A673 (cell line): ENCODE data around the gene CAMSAP1. TPM values are rescaled to one million over a fixed set of nuclear protein-coding genes. Genes with fewer than 3 reads are reported as not detected.

Experiments
- BruUV-seq: library from RNA; stranded (reverse); fragments of 400-500 nt; replicated peaks from 2 replicates; lab custom pipeline; 2021; lab: Mats Ljungman, UMichigan
- CTCF ChIA-PET: fragments of 300-600 bp; sonication (Branson Sonifier 250); formaldehyde crosslinking; loops from one replicate; lab custom pipeline; 2022; ENCODE audit warnings: antibody characterized with exemption; lab: Charles Lee
- POLR2A ChIA-PET: fragments of 300-600 bp; sonication (Branson Sonifier 250); formaldehyde crosslinking; loops from one replicate; lab custom pipeline; 2022; ENCODE audit warnings: antibody characterized with exemption; ENCODE audit not compliant: low non-redundant PET; lab: Charles Lee
- DNase-seq: peaks from one replicate; pipeline ENCODE4 v3.0.0-alpha.2; 2015; ENCODE audit warnings: low spot score
- H3K27ac ChIP-seq: fragments of 200-600 bp; sonication (generic); 2 replicates; pipeline ENCODE4 v1.5.1; 2016; ENCODE audit warnings: mixed run types, low read depth, mild to moderate bottlenecking, mixed read lengths, antibody characterized with exemption, low read length; ENCODE audit not compliant: poor library complexity, severe bottlenecking
- H3K27me3 ChIP-seq: fragments of 200-600 bp; sonication (generic); replicated peaks from 2 replicates; pipeline ENCODE4 v1.6.1; 2017; ENCODE audit warnings: mixed run types, low read depth, mild to moderate bottlenecking, mixed read lengths, antibody characterized with exemption, low read length; ENCODE audit not compliant: insufficient read depth, poor library complexity
- H3K36me3 ChIP-seq: fragments of 200-600 bp; sonication (generic); 2 replicates; pipeline ENCODE4 v1.6.1; 2016; ENCODE audit warnings: mixed run types, mild to moderate bottlenecking, mixed read lengths, antibody characterized with exemption, low read length; ENCODE audit not compliant: insufficient read depth, poor library complexity, severe bottlenecking
- H3K4me1 ChIP-seq: fragments of 200-600 bp; sonication (generic); 2 replicates; pipeline ENCODE4 v1.6.1; 2017; ENCODE audit warnings: mixed run types, mild to moderate bottlenecking, mixed read lengths, antibody characterized with exemption, low read length; ENCODE audit not compliant: insufficient read depth, poor library complexity, severe bottlenecking
- H3K4me3 ChIP-seq: fragments of 200-600 bp; sonication (generic); 2 replicates; pipeline ENCODE4 v1.5.1; 2016; ENCODE audit warnings: low read depth, mixed run types, mild to moderate bottlenecking, mixed read lengths, low read length; ENCODE audit not compliant: poor library complexity, severe bottlenecking
- H3K9me3 ChIP-seq: fragments of 200-600 bp; sonication (generic); 2 replicates; pipeline ENCODE4 v1.6.1; 2016; ENCODE audit warnings: mixed run types, low read depth, mild to moderate bottlenecking, mixed read lengths, antibody characterized with exemption, low read length; ENCODE audit not compliant: poor library complexity, severe bottlenecking
- EZH2 ChIP-seq: fragments of 200-600 bp; sonication (generic); IDR thresholded peaks from 2 replicates; pipeline ENCODE4 v1.6.1; 2017; ENCODE audit warnings: borderline replicate concordance, low read depth, mild to moderate bottlenecking, mixed read lengths, antibody characterized with exemption, low read length; ENCODE audit not compliant: poor library complexity, severe bottlenecking
- intact Hi-C: fragments of 100-400 bp; cut with micrococcal nuclease; formaldehyde crosslinking; loops from one replicate; pipeline ENCODE4 v1.10.0; 2022; ENCODE audit not compliant: unreplicated experiment
- total RNA-seq: library from RNA; stranded (reverse); gene quantifications from 2 replicates; pipeline ENCODE4 v1.2.3, GENCODE V29; 2021
- TF ChIP-seq, protein P1 (sequence below): fragments of 300-800, 200-600 bp; sonication (generic); conservative IDR thresholded peaks from 2 replicates; pipeline ENCODE4 v1.5.1; 2017; ENCODE audit warnings: low read depth, mild to moderate bottlenecking, antibody characterized with exemption, low read length, moderate library complexity, mixed read lengths

CAMSAP1 gene
- total RNA-seq, 1 experiment from 2014 or later, result 52.3 TPM

DNA sequence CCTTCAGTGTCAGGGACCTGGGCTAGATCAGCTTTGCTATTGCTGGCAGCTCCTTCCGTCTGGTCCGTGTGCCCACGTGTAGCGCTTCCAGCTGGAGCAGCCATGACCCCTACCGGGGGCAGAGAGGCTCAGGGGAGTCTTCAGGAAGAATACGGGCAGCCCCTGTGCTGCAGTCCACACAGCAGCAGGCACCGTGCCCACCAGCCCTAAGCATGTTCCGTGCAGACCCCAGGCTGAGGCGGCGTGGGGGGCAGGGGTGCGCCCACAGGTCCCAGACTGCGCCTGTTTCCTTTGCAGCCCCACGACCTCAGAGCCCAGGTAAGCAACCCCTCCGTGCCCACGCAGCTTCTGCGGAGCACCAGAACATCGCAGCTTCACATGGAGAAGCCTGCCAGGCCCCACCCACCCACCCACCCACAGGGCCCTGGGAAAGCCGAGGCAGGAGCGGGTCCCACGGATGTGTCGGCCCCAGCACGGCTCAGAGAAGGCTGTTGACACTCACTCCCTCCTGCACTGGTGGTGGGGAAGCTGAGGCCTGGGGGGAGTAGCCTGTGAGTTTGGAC is 122.3 kb downstream of the CAMSAP1 start:
- Histone ChIP-seq H3K36me3 (no peaks in the 10 kb centered on the region), H3K9me3 (no peaks in the 10 kb centered on the region), H3K4me3 (no peak overlapping the region), H3K27ac (no peak overlapping the region), H3K4me1 (no peaks in the 10 kb centered on the region), H3K27me3 (no peaks in the 10 kb centered on the region)
- BruUV-seq, result no TSS peak
- intact Hi-C loops, result no loop called here
- ChIA-PET POLR2A (interaction anchor here (0.7 kb wide), 1 partner anchor 312 kb away, joined by 4 read pairs; no protein-coding TSS in a partner anchor), CTCF (no interaction called here)
- DNase-seq, result no peak
- no peak for TF ChIP-seq EZH2
- TF ChIP-seq, protein P1, sequence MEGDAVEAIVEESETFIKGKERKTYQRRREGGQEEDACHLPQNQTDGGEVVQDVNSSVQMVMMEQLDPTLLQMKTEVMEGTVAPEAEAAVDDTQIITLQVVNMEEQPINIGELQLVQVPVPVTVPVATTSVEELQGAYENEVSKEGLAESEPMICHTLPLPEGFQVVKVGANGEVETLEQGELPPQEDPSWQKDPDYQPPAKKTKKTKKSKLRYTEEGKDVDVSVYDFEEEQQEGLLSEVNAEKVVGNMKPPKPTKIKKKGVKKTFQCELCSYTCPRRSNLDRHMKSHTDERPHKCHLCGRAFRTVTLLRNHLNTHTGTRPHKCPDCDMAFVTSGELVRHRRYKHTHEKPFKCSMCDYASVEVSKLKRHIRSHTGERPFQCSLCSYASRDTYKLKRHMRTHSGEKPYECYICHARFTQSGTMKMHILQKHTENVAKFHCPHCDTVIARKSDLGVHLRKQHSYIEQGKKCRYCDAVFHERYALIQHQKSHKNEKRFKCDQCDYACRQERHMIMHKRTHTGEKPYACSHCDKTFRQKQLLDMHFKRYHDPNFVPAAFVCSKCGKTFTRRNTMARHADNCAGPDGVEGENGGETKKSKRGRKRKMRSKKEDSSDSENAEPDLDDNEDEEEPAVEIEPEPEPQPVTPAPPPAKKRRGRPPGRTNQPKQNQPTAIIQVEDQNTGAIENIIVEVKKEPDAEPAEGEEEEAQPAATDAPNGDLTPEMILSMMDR, result no peak

DNA sequence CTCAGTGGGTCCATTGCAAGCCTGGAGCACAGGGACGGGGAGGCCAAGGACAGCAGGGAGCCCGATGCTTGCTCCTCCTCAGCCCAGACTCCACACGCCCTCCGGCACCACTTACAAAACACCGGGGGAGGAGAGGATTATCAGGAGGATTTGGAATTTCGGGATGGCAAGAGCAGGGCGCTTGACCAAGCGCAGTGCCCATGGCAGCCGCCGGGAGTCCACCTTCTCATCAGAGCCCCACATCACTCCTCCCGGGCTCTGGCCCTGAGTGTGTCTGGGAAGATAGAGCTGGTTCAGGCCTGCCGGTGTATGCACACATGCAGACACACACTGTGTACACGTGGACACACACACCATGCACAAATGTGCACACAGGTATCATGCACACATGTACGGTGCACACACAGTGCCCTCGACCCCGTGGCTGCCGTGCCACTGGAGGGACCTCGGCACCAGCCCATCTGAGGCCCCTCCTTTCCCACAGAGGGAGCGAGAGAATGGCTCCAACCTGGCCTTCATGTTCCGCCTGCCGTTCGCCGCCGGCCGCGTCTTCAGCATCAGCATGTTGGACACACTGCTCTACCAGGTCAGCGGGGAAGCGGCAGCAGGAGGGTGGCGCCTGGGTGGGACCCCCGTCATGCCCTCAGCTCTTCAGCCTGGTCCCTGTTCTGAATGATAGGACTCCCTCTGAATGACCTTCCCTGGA is 123.7 kb downstream of the CAMSAP1 start:
- H3K27me3 ChIP-seq, result no peaks in the 10 kb centered on the region
- H3K4me1 ChIP-seq, result no peaks in the 10 kb centered on the region
- H3K9me3 ChIP-seq, result no peaks in the 10 kb centered on the region
- intact Hi-C loops, result no loop called here
- no peaks in the 10 kb centered on the region for H3K36me3 ChIP-seq
- POLR2A ChIA-PET, result no interaction called here
- CTCF ChIA-PET, result no interaction called here
- no peak overlapping the region for H3K4me3 ChIP-seq
- no peak for DNase-seq
- no peak for TF ChIP-seq EZH2
- TF ChIP-seq, protein P1, result no peak
- no TSS peak for BruUV-seq
- no peak overlapping the region for H3K27ac ChIP-seq

DNA sequence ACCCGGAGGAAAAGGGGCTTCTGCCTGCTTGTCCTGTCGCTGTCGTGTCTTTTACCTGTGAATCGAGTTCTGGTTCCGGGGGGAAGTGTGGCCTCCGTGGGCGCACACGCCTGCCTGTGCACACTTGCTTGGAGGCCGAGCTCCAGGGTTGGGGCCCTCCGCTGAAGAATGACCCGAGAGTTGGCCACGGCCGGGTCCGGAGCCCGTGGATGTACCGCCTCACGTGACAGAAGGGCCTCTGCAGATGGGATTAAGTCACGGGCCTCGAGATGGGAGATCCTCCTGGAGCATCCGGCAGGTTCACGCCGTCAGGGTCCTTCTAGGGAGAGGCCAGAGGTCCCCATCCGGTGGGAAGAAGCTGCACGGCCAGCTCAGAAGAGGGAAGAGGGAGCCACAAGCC is 124.4 kb downstream of the CAMSAP1 start:
- Histone ChIP-seq H3K9me3 (no peaks in the 10 kb centered on the region), H3K4me3 (no peak overlapping the region), H3K36me3 (no peaks in the 10 kb centered on the region), H3K27ac (no peak overlapping the region), H3K4me1 (no peaks in the 10 kb centered on the region), H3K27me3 (no peaks in the 10 kb centered on the region)
- BruUV-seq, result no TSS peak
- no peak for DNase-seq
- intact Hi-C loops, result no loop called here
- CTCF ChIA-PET, result no interaction called here
- POLR2A ChIA-PET, result no interaction called here
- no peak for TF ChIP-seq EZH2
- TF ChIP-seq, protein P1, result no peak
